CD14-positive monocyte (primary cell): Measurements from ENCODE around the gene MACROD2. TPM values are rescaled to one million over a fixed set of nuclear protein-coding genes. Genes with fewer than 3 reads are reported as not detected.

Source experiments
- DNase-seq, 3 donors: peaks; one replicate each; pipeline ENCODE4 v3.0.0-alpha.2; 2011 to 2022
- H2AFZ ChIP-seq: 2 replicates; pipeline ENCODE4 v1.6.0; 2012; ENCODE audit warnings: mild to moderate bottlenecking, low read depth, low read length, inconsistent platforms; ENCODE audit not compliant: insufficient read depth, poor library complexity, severe bottlenecking
- H3K27ac ChIP-seq, 2 donors: 1 replicate in 1 of 2; 2 replicates in 1 of 2; pipeline ENCODE4 v1.5.1; 2012 to 2013; ENCODE audit warnings: low read length in 2 of 2, control low read depth in 1 of 2, inconsistent platforms in 1 of 2, low read depth in 1 of 2, mild to moderate bottlenecking in 1 of 2
- H3K27me3 ChIP-seq, 2 donors: one replicate each; pipeline versions ENCODE4 v1.6.0 to v1.6.1; 2011 to 2013; ENCODE audit warnings: low read length in 2 of 2; ENCODE audit not compliant: control insufficient read depth in 2 of 2, insufficient read depth in 2 of 2
- H3K36me3 ChIP-seq, 2 donors: replicated peaks in 1 of 2; 1 replicate in 1 of 2; 2 replicates in 1 of 2; pipeline versions ENCODE4 v1.5.1 to v1.6.1; 2012 to 2013; ENCODE audit warnings: low read length in 2 of 2, control low read depth in 1 of 2, inconsistent platforms in 1 of 2, mild to moderate bottlenecking in 1 of 2; ENCODE audit not compliant: insufficient read depth in 2 of 2, control insufficient read depth in 1 of 2
- H3K4me1 ChIP-seq, 2 donors: 1 replicate in 1 of 2; 2 replicates in 1 of 2; pipeline versions ENCODE4 v1.5.1 to v1.6.1; 2012 to 2013; ENCODE audit warnings: low read length in 2 of 2, control low read depth in 1 of 2, inconsistent platforms in 1 of 2, mild to moderate bottlenecking in 1 of 2, moderate library complexity in 1 of 2; ENCODE audit not compliant: insufficient read depth in 2 of 2, control insufficient read depth in 1 of 2
- H3K4me2 ChIP-seq: replicated peaks from 2 replicates; pipeline ENCODE3; 2012; ENCODE audit warnings: low read length, moderate library complexity, mild to moderate bottlenecking; ENCODE audit not compliant: poor library complexity, severe bottlenecking; ENCODE audit errors: extremely low read depth
- H3K4me3 ChIP-seq, 3 experiments: fragments of 200-600 bp in 1 of 3; sonication (generic) in 1 of 3; replicated peaks in 1 of 3; 1 replicate in 2 of 3; 2 replicates in 1 of 3; pipeline ENCODE4 v1.5.1; 2011 to 2013; ENCODE audit warnings: low read length in 3 of 3, mild to moderate bottlenecking in 3 of 3, control low read depth in 2 of 3, low read depth in 2 of 3, inconsistent platforms in 1 of 3, moderate library complexity in 1 of 3
- H3K79me2 ChIP-seq: 2 replicates; pipeline ENCODE4 v1.6.0; 2012; ENCODE audit warnings: mild to moderate bottlenecking, control low read depth, inconsistent platforms, low read length, moderate library complexity; ENCODE audit not compliant: insufficient read depth
- H3K9ac ChIP-seq: 2 replicates; pipeline ENCODE4 v1.6.0; 2017; ENCODE audit warnings: low read length, mild to moderate bottlenecking; ENCODE audit not compliant: insufficient read depth, poor library complexity, severe bottlenecking
- H3K9me3 ChIP-seq, 2 donors: replicated peaks in 1 of 2; 1 replicate in 1 of 2; 2 replicates in 1 of 2; pipeline versions ENCODE4 v1.5.1 to v1.6.1; 2012 to 2013; ENCODE audit warnings: low read length in 2 of 2, control low read depth in 1 of 2; ENCODE audit not compliant: control insufficient read depth in 1 of 2, insufficient read depth in 1 of 2
- H4K20me1 ChIP-seq: 2 replicates; pipeline ENCODE4 v1.6.0; 2012; ENCODE audit warnings: mild to moderate bottlenecking, low read length, control low read depth, moderate library complexity; ENCODE audit not compliant: insufficient read depth
- H3K27ac Mint-ChIP-seq, 7 donors: one replicate each; pipeline ENCODE4 v1.8.0; 2020; ENCODE audit warnings: mild to moderate bottlenecking in 7 of 7, mixed read lengths in 7 of 7, moderate library complexity in 6 of 7, inconsistent platforms in 2 of 7
- H3K27me3 Mint-ChIP-seq, 3 donors: one replicate each; pipeline ENCODE4 v1.8.0; 2021 to 2022; ENCODE audit warnings: low read depth in 3 of 3, mild to moderate bottlenecking in 3 of 3, mixed read lengths in 3 of 3, moderate library complexity in 3 of 3, inconsistent platforms in 1 of 3
- H3K36me3 Mint-ChIP-seq, 2 donors: one replicate each; pipeline ENCODE4 v1.8.0; 2020; ENCODE audit warnings: mixed read lengths in 2 of 2, inconsistent platforms in 1 of 2, mild to moderate bottlenecking in 1 of 2
- H3K4me1 Mint-ChIP-seq: one replicate; pipeline ENCODE4 v1.8.0; 2020; ENCODE audit warnings: mild to moderate bottlenecking, mixed read lengths
- H3K4me3 Mint-ChIP-seq, 2 donors: one replicate each; pipeline ENCODE4 v1.8.0; 2020; ENCODE audit warnings: mild to moderate bottlenecking in 2 of 2, mixed read lengths in 2 of 2, moderate library complexity in 1 of 2
- H3K9me3 Mint-ChIP-seq, 7 donors: one replicate each; pipeline ENCODE4 v1.8.0; 2020 to 2022; ENCODE audit warnings: mixed read lengths in 7 of 7, mild to moderate bottlenecking in 6 of 7, moderate library complexity in 6 of 7, inconsistent platforms in 2 of 7
- WGBS: methylation state at CpG from one replicate; pipeline ENCODE4 v1.1.5; 2013; ENCODE audit warnings: missing lambda C conversion rate; ENCODE audit not compliant: insufficient coverage; 5-methylcytosine and 5-hydroxymethylcytosine counted together
- intact Hi-C, 2 donors: fragments of 100-400 bp; cut with micrococcal nuclease; formaldehyde crosslinking; loops; one replicate each; pipeline versions ENCODE4 v1.15.0 to v1.15.1; 2023
- polyA plus RNA-seq, 3 donors: library from polyadenylated mRNA; depleted of rRNA in 1 of 3; unstranded in 2 of 3; stranded (reverse) in 1 of 3; fragments of 300-500 nt in 2 of 3; fragments of >200 nt in 1 of 3; fragmentation: Illumina TruSeq in 2 of 3; gene quantifications; 1 replicate in 2 of 3; 2 replicates in 1 of 3; pipeline ENCODE4 v1.2.3, GENCODE V29; 2012 to 2021
- TF ChIP-seq, protein P1 (sequence below): fragments of 200-600 bp; IDR thresholded peaks from one replicate; pipeline ENCODE4 v1.8.0; 2022; ENCODE audit warnings: antibody characterized with exemption, mild to moderate bottlenecking

Gene MACROD2
- polyA plus RNA-seq, 3 donors = 0.23 TPM; not detected in 2

DNA sequence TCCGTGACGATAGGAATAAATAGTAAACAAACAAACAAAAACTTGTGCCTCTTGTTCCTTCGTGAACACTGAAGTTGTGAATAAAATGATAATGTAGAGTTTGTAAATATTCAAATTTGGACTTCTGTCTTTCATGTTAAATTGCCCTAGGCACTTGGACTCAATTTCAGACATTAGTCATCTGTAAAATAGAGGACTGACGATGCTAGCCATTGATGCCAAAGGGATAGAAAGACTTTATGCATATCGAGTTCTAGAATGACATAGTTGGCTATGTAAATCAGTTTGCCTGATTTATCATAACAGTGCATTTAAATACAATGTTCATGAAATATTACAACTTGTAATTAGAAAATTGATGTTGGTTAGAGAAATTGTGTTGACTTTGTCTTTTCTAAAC, 388.0 kb downstream of the MACROD2 start:
- Histone ChIP-seq H3K9me3 (peaks cover 9 to 19% of the 10 kb centered on the region in 2 donors), H3K4me1 (no peaks in the 10 kb centered on the region), H3K9ac (no peak overlapping the region), H3K4me2 (no peak overlapping the region), H4K20me1 (no peaks in the 10 kb centered on the region), H3K27ac (no peak overlapping the region), H3K4me3 (no peak overlapping the region), H3K36me3 (no peaks in the 10 kb centered on the region), H3K79me2 (no peaks in the 10 kb centered on the region), H3K27me3 (no peaks in the 10 kb centered on the region), H2AFZ (no peak overlapping the region)
- H3K27me3 Mint-ChIP-seq = peaks cover 0 to 1% (median 0%) of the 10 kb centered on the region in 3 donors
- H3K4me1 Mint-ChIP-seq = no peaks in the 10 kb centered on the region
- TF ChIP-seq, protein P1, sequence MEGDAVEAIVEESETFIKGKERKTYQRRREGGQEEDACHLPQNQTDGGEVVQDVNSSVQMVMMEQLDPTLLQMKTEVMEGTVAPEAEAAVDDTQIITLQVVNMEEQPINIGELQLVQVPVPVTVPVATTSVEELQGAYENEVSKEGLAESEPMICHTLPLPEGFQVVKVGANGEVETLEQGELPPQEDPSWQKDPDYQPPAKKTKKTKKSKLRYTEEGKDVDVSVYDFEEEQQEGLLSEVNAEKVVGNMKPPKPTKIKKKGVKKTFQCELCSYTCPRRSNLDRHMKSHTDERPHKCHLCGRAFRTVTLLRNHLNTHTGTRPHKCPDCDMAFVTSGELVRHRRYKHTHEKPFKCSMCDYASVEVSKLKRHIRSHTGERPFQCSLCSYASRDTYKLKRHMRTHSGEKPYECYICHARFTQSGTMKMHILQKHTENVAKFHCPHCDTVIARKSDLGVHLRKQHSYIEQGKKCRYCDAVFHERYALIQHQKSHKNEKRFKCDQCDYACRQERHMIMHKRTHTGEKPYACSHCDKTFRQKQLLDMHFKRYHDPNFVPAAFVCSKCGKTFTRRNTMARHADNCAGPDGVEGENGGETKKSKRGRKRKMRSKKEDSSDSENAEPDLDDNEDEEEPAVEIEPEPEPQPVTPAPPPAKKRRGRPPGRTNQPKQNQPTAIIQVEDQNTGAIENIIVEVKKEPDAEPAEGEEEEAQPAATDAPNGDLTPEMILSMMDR = no peak
- DNase-seq = no peak
- WGBS = no CpG with 5 or more reads among the region's 5 CpGs
- intact Hi-C loops = no loop called here
- peaks cover 0 to 25% (median 10%) of the 10 kb centered on the region in 7 donors for H3K9me3 Mint-ChIP-seq
- H3K36me3 Mint-ChIP-seq = no peaks in the 10 kb centered on the region
- no peak overlapping the region for H3K27ac Mint-ChIP-seq
- H3K4me3 Mint-ChIP-seq = no peak overlapping the region

DNA sequence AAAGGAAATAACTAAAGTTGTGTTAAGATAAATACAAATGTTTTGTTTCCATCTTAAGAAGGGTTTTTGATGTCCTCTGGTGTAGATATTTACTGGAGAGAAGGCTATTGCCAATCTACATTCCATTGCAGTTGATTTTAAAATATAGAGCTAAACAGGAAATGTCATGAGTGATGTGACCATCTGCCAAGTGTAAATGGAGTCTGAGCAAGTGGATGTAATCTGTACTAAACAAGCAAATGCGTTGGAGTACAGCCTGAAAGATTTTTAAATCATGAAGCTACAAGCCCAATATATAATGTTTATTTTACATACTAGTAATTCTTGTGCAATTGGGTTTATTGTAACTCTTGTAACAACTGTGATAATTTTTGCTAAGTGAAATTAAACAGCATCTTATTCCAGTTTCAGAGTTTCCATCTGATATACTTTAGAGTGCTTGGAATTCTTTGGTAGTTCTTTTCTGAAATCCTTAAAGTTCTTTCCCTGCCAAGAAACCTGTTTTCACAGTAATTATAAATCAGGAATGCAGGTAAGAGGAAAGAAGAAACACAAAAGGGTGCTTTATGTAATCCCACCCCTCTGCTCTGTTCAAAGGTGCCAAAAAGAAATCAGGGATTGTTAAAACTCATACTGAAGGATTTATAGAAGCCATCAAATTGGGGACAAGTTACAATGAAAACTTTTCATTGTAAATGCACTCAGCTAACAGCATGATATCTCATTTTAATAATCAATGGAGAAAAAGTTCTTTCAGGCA, 389.3 kb downstream of the MACROD2 start:
- Histone ChIP-seq H3K27me3 (no peaks in the 10 kb centered on the region), H3K4me3 (no peak overlapping the region), H3K4me2 (no peak overlapping the region), H3K27ac (no peak overlapping the region), H4K20me1 (no peaks in the 10 kb centered on the region), H3K9ac (no peak overlapping the region), H3K4me1 (no peaks in the 10 kb centered on the region), H3K9me3 (peaks cover 20 to 23% of the 10 kb centered on the region in 2 donors), H2AFZ (no peak overlapping the region), H3K79me2 (no peaks in the 10 kb centered on the region), H3K36me3 (no peaks in the 10 kb centered on the region)
- no peaks in the 10 kb centered on the region for H3K4me1 Mint-ChIP-seq
- no peak overlapping the region for H3K27ac Mint-ChIP-seq
- peaks cover 0 to 30% (median 17%) of the 10 kb centered on the region in 7 donors for H3K9me3 Mint-ChIP-seq
- no peaks in the 10 kb centered on the region for H3K36me3 Mint-ChIP-seq
- WGBS = no CpG with 5 or more reads among the region's 1 CpG
- TF ChIP-seq, protein P1 = no peak
- no peak overlapping the region for H3K4me3 Mint-ChIP-seq
- peaks cover 0 to 1% (median 0%) of the 10 kb centered on the region in 3 donors for H3K27me3 Mint-ChIP-seq
- DNase-seq = no peak
- intact Hi-C loops = no loop called here
